NCI-H774 (cell line): Measurements from ENCODE around the gene PIGP.
"Not testable (repeated sequence)": the region's sequence is repeated elsewhere in the genome, so short reads cannot be mapped to it uniquely, and the experiment has no call there.

Source experiments
- DNase-seq: peaks from one replicate; lab custom pipeline; 2025; lab: John Stamatoyannopoulos, UW

The PIGP gene

DNA sequence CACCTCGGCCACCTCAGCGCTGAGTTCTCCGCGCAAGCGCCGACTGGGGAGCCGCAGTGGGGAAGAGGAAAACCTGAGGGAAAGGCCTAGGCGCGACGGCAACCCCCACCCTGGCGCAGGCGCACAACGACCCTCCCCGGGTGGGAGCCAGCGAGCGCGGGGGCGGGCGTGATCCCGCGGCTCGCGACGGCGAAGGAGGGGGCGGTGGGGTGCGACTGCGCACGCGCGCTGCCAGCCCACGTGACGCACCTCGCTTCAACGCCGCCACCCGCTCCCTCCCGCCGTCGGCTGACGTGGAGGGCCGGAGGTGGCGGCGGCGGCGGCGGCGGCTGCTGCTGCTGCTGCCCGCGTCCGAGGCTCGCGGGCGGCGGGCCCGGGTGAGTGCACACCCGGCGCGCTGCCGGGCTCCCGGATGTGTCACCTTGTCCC lies at the start of gene PIGP, which contains the start of gene TTC3:
Gene PIGP, minus strand, starts transcription at position 84 of the 429 bp plus-strand sequence. CDS start 556 bp downstream, outside the sequence.
Gene TTC3, plus strand, starts transcription at position 267 of the 429 bp plus-strand sequence. CDS start 14,004 bp downstream, outside the sequence.
- peak; percentile 95 for DNase-seq

DNA sequence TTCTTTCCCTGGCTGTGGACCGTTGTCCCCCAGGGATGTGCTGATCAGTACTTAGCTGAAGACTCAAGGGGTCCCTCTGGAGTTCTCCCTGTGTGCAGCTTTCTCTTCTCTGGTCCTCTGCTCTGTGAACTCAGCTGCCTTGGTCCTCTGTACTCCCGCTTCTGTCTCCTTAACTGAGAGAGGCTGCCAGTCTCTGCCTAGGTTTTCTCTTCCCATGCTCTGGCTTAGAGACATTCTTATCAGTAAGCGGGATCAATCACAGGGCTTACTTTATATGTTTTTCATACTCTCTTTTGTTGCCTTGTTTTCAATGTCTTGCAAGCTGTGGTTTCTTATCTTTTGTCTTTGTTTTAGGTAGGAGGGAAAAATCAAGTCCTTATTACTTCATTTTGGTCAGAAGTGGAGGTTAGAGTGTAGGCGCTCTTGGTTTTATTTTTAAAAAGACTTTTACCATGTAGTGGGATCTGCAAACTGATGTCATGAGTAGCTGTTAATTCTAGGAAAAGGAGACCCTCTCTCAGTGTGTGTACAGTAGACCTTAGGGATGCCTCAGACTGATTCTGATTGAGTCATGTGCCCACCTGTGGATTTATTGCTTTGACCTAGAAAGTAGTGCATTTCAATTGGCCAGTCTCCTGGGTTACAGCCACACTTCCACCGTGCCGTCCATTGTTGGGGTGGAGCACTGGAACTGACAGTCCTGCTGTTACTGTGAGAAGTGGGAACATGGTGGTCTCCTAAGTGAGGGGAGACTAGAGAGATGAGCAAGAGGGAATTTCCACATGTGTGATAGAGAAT lies 46.7 kb upstream of the PIGP start:
- DNase-seq, result no peak

- no peak for DNase-seq
Observed at GRCh38 chr21:37118187-37118826, 45.4 kb upstream of the PIGP start.

GRCh38 chr21:37117204-37117603 lies 44.3 kb upstream of the PIGP start:
- no peak for DNase-seq

GRCh38 chr21:37116459-37116858 lies 43.6 kb upstream of the PIGP start:
- not testable (repeated sequence) for DNase-seq

DNA sequence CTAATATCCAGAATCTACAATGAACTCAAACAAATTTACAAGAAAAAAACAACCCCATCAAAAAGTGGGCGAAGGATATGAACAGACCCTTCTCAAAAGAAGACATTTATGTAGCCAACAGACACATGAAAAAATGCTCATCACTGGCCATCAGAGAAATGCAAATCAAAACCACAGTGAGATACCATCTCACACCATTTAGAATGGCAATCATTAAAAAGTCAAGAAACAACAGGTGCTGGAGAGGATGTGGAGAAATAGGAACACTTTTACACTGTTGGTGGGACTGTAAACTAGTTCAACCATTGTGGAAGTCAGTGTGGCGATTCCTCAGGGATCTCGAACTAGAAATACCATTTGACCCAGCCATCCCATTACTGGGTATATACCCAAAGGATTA lies 41.4 kb upstream of the PIGP start:
- not testable (repeated sequence) for DNase-seq

- DNase-seq, result not testable (repeated sequence)
Observed at GRCh38 chr21:37111029-37111428, 38.2 kb upstream of the PIGP start.

GRCh38 chr21:37106998-37107397 lies 34.1 kb upstream of the PIGP start:
- no peak for DNase-seq

DNA sequence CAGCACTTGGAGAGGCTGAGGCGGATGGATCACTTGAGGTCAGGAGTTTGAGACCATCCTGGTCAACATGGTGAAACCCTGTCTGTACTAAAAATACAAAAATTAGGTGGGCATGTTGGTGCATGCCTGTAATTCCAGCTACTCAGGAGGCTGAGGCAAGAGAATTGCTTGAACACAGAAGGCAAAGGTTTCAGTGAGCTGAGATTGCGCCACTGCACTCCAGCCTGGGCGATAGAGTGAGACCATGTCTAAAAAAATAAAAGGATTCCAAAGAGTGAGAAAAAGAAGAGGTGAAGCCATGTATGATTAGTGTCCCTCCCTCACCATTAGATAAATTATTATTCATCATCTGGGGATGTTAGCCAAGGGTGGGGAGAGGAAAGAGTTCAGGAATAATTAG lies 29.9 kb upstream of the PIGP start:
- DNase-seq, result not testable (repeated sequence)

GRCh38 chr21:37101384-37101783 lies 28.5 kb upstream of the PIGP start:
- DNase-seq, result no peak

- no peak for DNase-seq
Observed at GRCh38 chr21:37100316-37100715, 27.4 kb upstream of the PIGP start.

GRCh38 chr21:37098751-37099150 lies 25.9 kb upstream of the PIGP start:
- DNase-seq, result no peak

DNA sequence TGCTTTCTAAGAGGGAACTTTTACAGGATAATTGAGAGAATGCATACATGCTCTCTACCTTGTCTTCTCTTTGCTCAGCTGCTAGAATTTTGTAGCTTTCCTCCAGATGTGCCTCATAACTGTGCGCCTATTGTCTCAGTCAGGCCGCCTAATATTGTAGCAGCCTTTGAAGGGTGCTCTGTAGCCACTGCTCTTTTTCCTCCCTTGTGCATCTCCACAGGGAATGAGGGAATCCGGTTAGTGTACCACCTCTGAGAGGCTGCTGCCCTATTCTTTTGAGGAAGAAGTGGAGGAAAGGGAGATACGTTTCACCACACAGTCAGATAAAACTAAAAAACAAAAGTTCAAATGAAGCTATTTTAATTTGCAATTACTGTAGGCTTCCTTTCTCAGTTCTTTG lies 22.9 kb upstream of the PIGP start:
- DNase-seq, result no peak

- DNase-seq, result no peak
Observed at GRCh38 chr21:37093977-37094376, 21.1 kb upstream of the PIGP start.

DNA sequence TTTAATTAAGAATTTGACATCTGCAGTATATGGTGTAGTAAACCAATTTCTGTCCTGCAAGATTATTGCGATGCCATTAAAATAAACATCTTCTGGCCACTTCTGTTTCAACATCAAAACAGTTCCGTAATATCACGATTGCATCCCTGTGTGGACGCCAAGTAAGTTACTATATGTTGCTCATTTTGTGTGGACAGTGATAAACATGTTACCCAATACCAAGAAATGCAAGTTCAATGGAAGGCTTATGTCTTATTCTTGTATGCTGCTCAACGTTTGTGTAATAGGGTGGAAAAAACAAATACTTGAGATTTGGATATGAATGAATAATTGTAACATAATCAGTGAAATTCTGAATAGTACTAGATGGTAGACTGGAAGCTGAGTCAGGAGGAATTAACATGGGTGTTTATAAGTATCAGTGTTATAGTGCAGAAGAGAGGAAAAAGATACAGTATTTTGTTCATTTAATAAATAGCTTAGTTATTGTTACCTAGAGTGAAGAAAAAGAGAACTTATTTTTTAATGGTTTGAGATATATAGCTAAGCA lies 15.4 kb upstream of the PIGP start:
- DNase-seq, result no peak

DNA sequence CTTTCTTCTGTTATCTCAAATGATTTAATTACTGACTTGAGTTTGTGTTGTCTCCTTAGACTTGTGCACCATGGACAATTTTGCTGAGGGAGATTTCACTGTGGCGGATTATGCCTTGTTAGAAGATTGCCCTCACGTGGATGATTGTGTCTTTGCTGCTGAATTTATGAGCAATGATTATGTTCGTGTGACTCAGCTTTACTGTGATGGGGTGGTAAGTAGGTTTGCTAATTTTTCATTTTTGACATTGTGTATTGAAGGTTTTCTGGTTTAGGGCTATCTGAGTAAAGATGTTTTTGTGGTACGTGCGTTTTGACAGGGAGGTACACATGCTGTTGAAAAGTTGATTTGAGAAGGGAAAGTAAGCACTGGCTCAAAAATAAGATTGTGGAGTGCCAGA lies 14.3 kb upstream of the PIGP start:
- no peak for DNase-seq

DNA sequence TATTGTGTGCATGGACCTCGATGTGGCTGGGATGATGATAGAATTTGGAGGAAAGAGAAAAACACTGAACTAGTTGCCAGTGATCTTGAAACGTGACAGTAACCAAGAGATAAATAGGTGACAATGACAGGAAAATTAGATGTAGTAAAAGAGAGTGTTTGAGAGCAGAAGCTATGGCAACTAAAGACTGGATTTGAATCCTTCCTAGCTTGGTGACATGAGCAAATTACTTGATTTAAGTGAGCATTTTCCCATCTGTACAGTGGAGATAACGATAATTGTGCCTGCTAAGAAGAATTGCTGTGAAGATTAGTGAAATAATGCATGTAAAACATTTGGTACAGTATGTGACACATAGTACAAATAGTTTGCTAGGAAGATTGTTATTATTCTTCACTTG lies 12.9 kb upstream of the PIGP start:
- DNase-seq, result no peak

GRCh38 chr21:37082856-37083528 lies 10.1 kb upstream of the PIGP start:
- DNase-seq, result no peak

DNA sequence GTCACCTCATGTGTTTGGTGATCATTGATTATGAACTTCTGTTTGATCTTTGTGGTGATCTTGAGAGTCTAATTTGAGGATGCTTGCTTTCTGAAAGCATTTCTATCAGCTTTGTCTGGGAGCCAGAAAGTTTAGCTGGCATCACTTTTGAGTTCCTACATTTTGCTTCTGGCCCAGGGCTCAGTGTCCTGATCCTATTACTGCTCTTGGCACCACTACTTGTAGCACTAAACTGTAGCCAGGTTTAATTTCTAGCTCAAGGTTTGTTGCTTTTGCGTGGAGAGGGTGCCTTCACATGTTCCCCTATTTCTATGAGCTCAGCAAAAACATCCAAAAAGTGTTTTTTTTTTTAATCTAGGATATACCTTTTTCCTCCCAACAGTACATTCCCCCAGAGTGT lies 9.5 kb upstream of the PIGP start:
- DNase-seq, result no peak

DNA sequence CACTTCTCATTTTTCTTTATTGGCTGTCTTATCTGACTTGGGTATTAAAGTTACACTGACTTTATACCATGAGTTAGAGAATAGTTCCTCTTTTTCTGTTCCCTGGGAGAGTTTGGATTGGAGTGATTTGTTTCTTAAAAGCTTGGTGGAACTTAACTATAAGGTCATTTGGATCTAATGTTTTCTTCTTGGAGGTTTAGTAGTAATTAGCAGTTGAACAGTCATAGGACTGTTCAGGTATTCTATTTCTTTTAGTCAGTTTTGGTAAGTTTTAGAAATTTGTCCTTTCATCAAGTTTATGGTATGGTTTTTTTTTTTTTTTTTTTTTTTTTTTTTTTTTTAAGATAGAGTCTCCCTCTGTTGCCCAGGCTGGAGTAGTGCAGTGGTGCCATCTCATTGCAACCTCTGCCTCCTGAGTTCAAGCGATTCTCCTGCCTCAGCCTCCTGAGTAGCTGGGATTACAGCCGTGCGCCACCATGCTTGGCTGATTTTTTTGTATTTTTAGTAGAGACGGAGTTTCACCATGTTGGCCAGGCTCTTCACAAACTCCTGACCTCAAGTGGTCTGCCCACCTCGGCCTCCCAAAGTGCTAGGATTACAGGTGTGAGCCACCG lies 6.4 kb upstream of the PIGP start:
- DNase-seq, result no peak

- DNase-seq, result no peak
Observed at GRCh38 chr21:37077403-37077802, 4.5 kb upstream of the PIGP start.
